PFSK-1 (cell line): ENCODE data around the gene ATRN.

Experiments
- FOXP2 ChIP-seq: optimal IDR thresholded peaks from 2 replicates; pipeline ENCODE3; 2011; ENCODE audit warnings: borderline replicate concordance, control low read depth, inconsistent platforms; ENCODE audit not compliant: insufficient read depth; ENCODE audit errors: extremely low read length, extremely low read depth
- POLR2AphosphoS5 ChIP-seq: IDR thresholded peaks from 2 replicates; pipeline ENCODE4 v1.6.1; 2012; ENCODE audit warnings: low read depth, mild to moderate bottlenecking, control low read depth, low read length, moderate library complexity
- SIN3A ChIP-seq: IDR thresholded peaks from 2 replicates; pipeline ENCODE4 v1.6.1; 2012; ENCODE audit warnings: mild to moderate bottlenecking, low read length, moderate library complexity, borderline replicate concordance; ENCODE audit not compliant: insufficient read depth
- TAF1 ChIP-seq: IDR thresholded peaks from 2 replicates; pipeline ENCODE4 v1.6.1; 2012; ENCODE audit warnings: low read length, control low read depth, borderline replicate concordance; ENCODE audit not compliant: insufficient read depth
- TF ChIP-seq, protein P1 (sequence below), 2 experiments: IDR thresholded peaks; 2 replicates each; pipeline versions ENCODE4 v1.6.1 to v1.8.0; 2011 to 2012; ENCODE audit warnings: low read depth in 2 of 2, low read length in 2 of 2, control low read depth in 1 of 2, inconsistent platforms in 1 of 2, mild to moderate bottlenecking in 1 of 2, moderate library complexity in 1 of 2; ENCODE audit not compliant: insufficient read depth in 1 of 2

The ATRN gene

DNA sequence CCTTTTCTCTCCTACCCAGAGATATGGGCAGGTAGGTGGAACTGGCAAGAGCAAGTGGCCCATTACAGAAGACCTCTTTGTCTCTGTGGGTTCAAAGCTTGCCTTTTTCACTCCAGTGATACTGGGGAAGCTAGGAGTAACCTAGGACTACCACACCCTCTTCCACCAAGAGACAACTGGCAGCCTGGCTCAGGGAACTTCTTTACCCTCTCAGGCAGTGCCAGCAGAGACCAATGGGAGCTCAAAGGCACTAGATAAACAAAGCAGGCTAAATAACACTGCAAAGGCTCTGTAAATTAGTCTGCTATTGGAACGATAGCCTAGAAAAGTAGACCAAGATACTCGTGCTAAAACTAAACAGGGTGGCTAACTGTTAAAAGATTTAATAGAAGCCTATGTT, 32.1 kb downstream of the ATRN start:
- TF ChIP-seq, protein P1, sequence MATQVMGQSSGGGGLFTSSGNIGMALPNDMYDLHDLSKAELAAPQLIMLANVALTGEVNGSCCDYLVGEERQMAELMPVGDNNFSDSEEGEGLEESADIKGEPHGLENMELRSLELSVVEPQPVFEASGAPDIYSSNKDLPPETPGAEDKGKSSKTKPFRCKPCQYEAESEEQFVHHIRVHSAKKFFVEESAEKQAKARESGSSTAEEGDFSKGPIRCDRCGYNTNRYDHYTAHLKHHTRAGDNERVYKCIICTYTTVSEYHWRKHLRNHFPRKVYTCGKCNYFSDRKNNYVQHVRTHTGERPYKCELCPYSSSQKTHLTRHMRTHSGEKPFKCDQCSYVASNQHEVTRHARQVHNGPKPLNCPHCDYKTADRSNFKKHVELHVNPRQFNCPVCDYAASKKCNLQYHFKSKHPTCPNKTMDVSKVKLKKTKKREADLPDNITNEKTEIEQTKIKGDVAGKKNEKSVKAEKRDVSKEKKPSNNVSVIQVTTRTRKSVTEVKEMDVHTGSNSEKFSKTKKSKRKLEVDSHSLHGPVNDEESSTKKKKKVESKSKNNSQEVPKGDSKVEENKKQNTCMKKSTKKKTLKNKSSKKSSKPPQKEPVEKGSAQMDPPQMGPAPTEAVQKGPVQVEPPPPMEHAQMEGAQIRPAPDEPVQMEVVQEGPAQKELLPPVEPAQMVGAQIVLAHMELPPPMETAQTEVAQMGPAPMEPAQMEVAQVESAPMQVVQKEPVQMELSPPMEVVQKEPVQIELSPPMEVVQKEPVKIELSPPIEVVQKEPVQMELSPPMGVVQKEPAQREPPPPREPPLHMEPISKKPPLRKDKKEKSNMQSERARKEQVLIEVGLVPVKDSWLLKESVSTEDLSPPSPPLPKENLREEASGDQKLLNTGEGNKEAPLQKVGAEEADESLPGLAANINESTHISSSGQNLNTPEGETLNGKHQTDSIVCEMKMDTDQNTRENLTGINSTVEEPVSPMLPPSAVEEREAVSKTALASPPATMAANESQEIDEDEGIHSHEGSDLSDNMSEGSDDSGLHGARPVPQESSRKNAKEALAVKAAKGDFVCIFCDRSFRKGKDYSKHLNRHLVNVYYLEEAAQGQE (IDR thresholded peaks at IDR 0.05; ENCODE audit: insufficient read depth in 1 of 2, low read depth in 2 of 2, low read length in 2 of 2): no peak
- no peak for TF ChIP-seq POLR2AphosphoS5
- TF ChIP-seq SIN3A: no peak
- TF ChIP-seq TAF1: no peak
- no peak for TF ChIP-seq FOXP2

DNA sequence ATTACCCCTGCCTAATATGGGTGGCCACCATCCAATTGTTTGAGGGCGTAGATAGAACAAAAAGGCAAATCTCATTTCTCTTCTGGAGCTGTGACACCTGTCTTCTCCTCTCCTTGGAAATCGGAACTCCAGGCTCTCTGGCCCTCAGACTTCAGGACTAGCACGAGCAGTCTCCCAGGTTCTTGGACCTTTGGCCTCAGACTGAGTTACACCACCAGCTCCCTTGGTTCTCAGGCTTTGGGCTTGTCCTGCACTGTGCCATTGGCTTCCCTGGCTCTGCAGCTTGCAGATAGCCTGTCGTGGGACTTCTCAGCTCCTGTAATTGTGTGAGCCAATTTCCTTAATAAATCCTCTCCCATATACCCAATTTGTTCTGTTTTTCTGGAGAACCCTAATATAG, 34.3 kb downstream of the ATRN start:
- TF ChIP-seq, protein P1 (IDR thresholded peaks at IDR 0.05; ENCODE audit: insufficient read depth in 1 of 2, low read depth in 2 of 2, low read length in 2 of 2): no peak
- TF ChIP-seq FOXP2: no peak
- no peak for TF ChIP-seq POLR2AphosphoS5

DNA sequence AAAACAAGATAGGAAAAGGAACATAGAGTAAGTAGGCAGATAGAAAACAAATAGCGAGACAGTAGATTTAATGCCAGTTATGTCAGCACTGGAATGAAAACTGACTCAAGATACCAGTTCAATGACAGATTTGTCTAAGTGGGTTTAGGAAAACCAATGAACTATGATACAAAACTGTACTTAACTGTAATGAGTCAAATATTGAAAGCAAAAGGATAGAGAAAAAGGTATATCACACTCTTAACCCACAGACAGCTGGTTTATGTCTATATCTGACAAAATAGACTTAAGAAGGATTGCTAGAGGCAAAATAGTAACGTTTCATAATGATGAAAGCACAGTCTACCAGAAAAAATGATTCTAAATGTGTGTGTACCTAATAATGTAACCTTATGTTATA, 38.2 kb downstream of the ATRN start:
- TF ChIP-seq TAF1: no peak
- no peak for TF ChIP-seq SIN3A
- TF ChIP-seq, protein P1 (IDR thresholded peaks at IDR 0.05; ENCODE audit: insufficient read depth in 1 of 2, low read depth in 2 of 2, low read length in 2 of 2): no peak
- no peak for TF ChIP-seq FOXP2
- no peak for TF ChIP-seq POLR2AphosphoS5

DNA sequence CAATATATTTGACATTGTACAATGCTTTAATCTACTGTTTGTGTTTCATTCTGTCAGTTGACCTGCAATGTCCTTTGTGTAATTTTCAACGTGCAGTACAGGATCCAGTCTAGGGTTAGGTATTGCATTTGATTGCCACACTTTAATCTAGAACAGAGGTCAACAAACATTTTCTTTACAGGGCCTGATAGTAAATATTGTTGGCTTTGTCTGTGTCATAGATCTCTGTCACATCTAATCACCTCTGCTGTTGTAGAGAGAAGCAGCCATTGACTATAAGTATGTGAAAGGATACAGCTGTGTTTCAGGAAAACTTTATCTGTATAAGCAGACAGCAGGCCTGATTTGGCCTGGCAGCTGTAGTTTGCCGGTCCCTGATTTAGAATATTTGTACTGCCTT, 39.3 kb downstream of the ATRN start:
- no peak for TF ChIP-seq POLR2AphosphoS5
- TF ChIP-seq, protein P1 (IDR thresholded peaks at IDR 0.05; ENCODE audit: insufficient read depth in 1 of 2, low read depth in 2 of 2, low read length in 2 of 2): no peak
- TF ChIP-seq TAF1: no peak
- TF ChIP-seq SIN3A: no peak
- TF ChIP-seq FOXP2: no peak

DNA sequence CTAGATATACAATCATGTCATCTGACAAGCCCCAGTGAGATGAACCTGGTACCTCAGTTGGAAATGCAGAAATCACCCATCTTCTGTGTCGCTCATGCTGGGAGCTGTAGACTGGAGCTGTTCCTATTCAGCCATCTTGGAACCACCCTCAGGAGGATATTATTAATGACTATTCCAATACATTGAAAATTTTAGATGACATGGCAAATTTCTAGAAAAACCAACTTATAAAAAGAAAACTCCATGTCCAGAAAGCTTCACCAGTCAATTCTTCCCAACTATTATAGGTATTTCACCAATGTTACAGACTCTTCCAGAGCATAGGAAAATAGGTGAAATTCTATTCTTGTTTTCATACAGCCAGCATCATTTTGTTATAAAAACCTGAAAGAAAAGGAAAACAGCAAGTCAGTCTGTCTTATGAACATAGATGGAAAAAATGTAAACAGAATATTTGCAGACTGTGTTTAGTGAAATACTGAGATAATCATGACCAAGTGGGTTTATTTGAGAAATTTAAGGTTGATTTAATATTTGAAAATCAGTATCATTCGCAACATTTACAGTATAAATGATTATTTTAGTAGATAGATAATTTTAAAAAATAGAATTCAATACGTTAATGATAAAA, 43.3 kb downstream of the ATRN start:
- TF ChIP-seq SIN3A (no peak), TAF1 (no peak), FOXP2 (no peak), POLR2AphosphoS5 (no peak)
- TF ChIP-seq, protein P1 (IDR thresholded peaks at IDR 0.05; ENCODE audit: insufficient read depth in 1 of 2, low read depth in 2 of 2, low read length in 2 of 2): no peak
